ENCODE measurements around the gene TRIOBP. TPM values are rescaled to one million over a fixed set of nuclear protein-coding genes. Genes with fewer than 3 reads are reported as not detected.

Gene TRIOBP
- total RNA-seq, 1 donor from 2014 or later = 32.9 TPM

DNA sequence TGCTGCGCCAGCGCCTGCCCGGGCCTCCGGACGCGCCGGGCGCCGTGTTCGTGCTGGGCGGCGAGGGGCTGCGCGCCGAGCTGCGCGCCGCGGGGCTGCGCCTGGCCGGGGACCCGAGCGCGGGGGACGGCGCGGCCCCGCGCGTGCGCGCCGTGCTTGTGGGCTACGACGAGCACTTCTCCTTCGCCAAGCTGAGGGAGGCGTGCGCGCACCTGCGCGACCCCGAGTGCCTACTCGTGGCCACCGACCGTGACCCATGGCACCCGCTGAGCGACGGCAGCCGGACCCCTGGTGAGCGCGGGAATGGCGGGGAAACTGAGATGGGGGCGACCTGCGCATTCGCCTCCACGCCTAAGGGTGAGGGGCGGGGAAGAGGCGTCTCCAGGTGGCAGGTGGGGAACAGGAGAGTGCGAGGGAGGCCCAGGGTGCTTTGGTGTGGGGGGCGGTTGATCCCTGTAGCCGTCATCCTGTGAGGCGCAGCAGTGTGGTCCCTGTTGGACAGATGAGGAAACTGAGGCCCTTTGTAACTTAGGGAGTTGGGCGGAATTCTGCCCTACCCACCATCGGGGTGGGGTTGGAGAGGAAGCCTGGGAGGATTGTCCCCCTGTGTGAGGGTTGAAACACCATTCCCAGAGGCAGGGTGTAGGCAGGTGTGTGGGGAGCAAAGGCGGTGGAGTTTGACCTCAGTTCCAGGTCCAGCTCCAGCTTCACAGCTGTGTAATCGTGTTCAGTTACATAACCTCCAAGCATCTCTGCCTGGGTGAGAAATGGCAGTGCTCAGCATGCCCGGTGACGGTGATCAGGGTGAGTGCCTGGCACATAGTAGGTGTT lies 37.6 kb upstream of the TRIOBP start:
- Mint-ChIP-seq H3K9me3 (no peaks in the 10 kb centered on the region), H3K4me3 (peak overlapping the region; percentile 89), H3K4me1 (ENCODE audit: low read depth) (peaks cover 43% of the 10 kb centered on the region), H3K36me3 (ENCODE audit: low read depth) (peaks cover 16% of the 10 kb centered on the region), H3K27ac (peak overlapping the region; percentile 68), H3K27me3 (ENCODE audit: insufficient read depth) (no peaks in the 10 kb centered on the region)
- intact Hi-C loops (cut with micrococcal nuclease) = loop anchor here (2.0 kb wide), 1 partner anchor 1130 kb away; the partner anchor contains the start of gene EIF3D
- no peak for DNase-seq (ENCODE audit: low spot score)

DNA sequence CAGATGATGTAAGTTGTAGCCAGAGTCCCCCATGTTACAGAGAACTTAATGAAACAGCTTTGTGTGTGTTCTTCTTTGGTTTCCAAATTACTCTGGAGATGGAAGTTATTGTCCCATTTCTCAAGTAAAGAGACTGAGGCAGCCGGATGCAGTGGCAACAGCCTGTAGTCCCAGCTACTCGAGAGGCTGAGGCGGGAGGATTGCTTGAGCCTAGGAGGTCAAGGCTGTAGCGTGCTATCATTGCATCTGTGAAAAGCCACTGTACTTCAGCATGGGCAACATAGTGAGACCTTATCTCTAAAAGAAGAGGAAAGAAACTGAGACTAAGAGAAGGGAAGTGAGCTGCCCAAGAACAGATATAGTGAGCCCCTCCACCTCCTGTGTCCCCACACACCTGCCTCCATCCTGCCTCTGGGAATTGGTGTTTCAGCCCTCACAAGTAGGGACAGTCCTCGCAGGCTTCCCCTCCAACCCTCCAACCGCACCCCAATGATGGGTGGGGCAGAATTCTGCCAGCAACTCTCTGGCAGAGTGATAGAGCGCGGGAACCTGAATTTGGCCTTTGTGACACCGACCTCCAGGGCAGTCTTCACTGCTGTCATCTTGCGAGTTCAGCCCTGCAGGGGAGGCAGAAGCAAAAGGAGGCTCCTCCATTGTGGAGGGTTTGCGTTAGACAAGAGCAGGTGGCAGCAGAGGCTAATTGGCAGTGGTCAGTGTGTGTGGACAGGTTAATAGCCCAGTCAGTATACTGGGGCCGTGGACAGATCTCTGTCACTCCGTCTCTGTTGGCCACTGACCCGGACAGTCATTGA lies 36.7 kb upstream of the TRIOBP start:
- intact Hi-C loops (cut with micrococcal nuclease) = loop anchor here (2.0 kb wide), 1 partner anchor 1131 kb away; the partner anchor contains the start of gene EIF3D
- H3K27ac Mint-ChIP-seq = peak overlapping the region; percentile 68

DNA sequence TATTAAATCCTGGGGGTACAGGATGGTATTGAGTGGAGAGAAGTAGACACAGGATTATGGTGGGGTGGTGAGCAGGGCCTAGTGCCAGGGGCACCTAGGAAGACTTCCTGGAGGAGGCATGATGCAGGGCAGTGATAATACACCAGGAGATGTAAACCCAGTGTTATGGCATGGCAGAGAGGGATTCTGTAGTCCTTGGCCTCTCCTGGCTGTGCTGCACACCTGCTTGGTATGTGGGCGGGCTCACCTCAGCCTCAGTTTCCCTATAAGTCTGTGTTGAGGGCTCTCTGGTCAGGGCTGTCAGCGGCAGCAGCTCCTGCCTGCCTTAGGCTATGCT lies 36.2 kb upstream of the TRIOBP start:
- Mint-ChIP-seq H3K9me3 (no peaks in the 10 kb centered on the region), H3K4me1 (ENCODE audit: low read depth) (peaks cover 50% of the 10 kb centered on the region), H3K36me3 (ENCODE audit: low read depth) (peaks cover 13% of the 10 kb centered on the region), H3K27me3 (ENCODE audit: insufficient read depth) (no peaks in the 10 kb centered on the region), H3K4me3 (peak overlapping the region; percentile 89), H3K27ac (no peak overlapping the region)
- intact Hi-C loops (cut with micrococcal nuclease) = no loop called here
- DNase-seq (ENCODE audit: low spot score) = no peak

More for the DNA sequence above, 36.7 kb upstream of the TRIOBP start:
- DNase-seq (ENCODE audit: low spot score) = no peak
- H3K4me3 Mint-ChIP-seq = peak overlapping the region; percentile 89
- H3K36me3 Mint-ChIP-seq (ENCODE audit: low read depth) = peaks cover 13% of the 10 kb centered on the region
- no peaks in the 10 kb centered on the region for H3K27me3 Mint-ChIP-seq (ENCODE audit: insufficient read depth)
- H3K9me3 Mint-ChIP-seq = no peaks in the 10 kb centered on the region
- H3K4me1 Mint-ChIP-seq (ENCODE audit: low read depth) = peaks cover 50% of the 10 kb centered on the region

DNA sequence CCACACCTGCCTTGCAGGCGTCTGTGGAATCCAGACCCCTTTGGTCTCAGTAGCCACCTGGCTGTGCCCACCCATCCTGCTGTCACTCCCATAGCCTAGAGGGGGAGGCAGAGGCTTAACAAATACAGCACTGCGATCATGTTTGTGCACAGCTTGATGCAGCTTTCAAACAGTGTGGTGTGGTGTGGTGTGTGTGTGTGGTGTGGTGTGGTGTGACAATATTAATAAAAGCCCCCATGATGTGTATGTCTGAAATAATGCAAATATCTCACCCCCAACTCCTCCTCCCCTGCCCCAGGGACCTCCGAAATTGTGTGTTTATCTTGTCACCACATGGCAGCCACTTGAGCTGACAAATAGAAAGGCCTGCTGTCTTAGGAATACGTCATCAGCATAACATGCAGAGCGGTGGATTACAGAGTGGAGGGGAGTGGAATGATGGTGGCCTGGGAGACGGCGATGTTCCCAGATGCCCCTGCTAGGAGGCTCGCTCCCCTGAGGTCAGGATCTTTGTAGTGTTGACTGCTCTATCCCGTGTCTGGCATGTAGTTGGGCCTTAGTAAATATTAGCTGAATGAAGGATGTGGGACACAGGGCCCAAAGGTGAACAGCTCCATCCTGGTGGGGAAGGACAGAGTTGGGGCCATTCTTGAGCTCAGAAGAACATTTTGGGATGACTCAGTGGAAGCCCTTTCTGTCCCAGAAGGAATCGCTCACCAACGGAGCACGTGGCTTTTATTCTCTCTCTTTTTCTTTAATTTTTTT lies 35.5 kb upstream of the TRIOBP start:
- Mint-ChIP-seq H3K36me3 (ENCODE audit: low read depth) (peaks cover 12% of the 10 kb centered on the region), H3K27ac (no peak overlapping the region), H3K4me1 (ENCODE audit: low read depth) (peaks cover 52% of the 10 kb centered on the region), H3K9me3 (no peaks in the 10 kb centered on the region), H3K27me3 (ENCODE audit: insufficient read depth) (no peaks in the 10 kb centered on the region), H3K4me3 (peak overlapping the region; percentile 89)
- no peak for DNase-seq (ENCODE audit: low spot score)
- intact Hi-C loops (cut with micrococcal nuclease) = no loop called here

DNA sequence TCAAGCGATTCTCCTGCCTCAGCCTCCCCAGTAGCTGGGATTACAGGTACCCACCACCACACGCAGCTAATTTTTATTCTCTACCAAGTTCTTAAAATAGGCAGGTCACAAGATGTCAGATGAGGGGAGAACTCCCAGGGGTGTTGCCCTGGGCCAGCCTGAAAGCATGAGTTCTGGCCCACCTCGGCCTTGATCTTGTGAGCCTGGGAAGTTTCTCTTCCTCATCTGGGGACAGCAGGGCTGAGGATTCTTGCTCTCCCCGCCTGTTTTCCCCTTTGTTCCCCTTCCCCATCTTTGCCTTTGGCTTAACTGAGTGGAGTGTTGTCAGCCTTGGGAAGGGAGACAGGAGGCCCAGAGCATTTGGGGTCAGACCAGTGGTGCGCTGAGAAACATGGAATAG lies 34.8 kb upstream of the TRIOBP start:
- peaks cover 15% of the 10 kb centered on the region for H3K36me3 Mint-ChIP-seq (ENCODE audit: low read depth)
- no peak for DNase-seq (ENCODE audit: low spot score)
- H3K27ac Mint-ChIP-seq = no peak overlapping the region
- H3K4me1 Mint-ChIP-seq (ENCODE audit: low read depth) = peaks cover 55% of the 10 kb centered on the region
- H3K4me3 Mint-ChIP-seq = no peak overlapping the region
- H3K9me3 Mint-ChIP-seq = no peaks in the 10 kb centered on the region
- no peaks in the 10 kb centered on the region for H3K27me3 Mint-ChIP-seq (ENCODE audit: insufficient read depth)
- intact Hi-C loops (cut with micrococcal nuclease) = no loop called here

DNA sequence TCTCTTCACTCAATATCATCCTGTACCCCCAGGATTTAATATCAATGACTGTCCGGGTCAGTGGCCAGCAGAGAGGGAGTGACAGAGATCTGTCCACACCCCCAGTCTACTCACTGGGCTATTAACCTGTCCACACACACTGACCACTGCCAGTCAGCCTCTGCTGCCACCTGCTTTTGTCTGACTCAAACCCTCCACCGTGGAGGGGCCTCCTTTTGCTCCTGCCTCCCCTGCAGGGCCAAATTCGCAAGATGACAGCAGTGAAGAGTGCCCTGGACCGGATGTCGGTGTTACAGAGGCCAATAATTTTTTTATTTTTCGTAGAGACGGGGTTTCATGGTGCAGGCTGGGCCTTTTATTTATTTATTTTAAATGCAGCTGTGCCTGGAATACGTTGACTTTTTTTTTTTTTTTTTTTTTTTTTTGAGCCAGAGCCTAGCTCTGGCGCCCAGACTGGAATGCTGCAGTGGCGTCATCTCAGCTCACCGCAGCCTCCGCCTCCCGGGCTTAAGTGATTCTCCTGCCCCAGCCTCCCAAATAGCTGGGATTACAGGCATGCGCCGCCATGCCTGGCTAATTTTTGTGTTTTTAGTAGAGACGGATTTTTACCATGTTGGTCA lies 33.2 kb upstream of the TRIOBP start:
- peaks cover 49% of the 10 kb centered on the region for H3K4me1 Mint-ChIP-seq (ENCODE audit: low read depth)
- no peak for DNase-seq (ENCODE audit: low spot score)
- no peak overlapping the region for H3K27ac Mint-ChIP-seq
- intact Hi-C loops (cut with micrococcal nuclease) = no loop called here
- no peaks in the 10 kb centered on the region for H3K27me3 Mint-ChIP-seq (ENCODE audit: insufficient read depth)
- no peak overlapping the region for H3K4me3 Mint-ChIP-seq
- H3K36me3 Mint-ChIP-seq (ENCODE audit: low read depth) = peaks cover 15% of the 10 kb centered on the region
- H3K9me3 Mint-ChIP-seq = no peaks in the 10 kb centered on the region

DNA sequence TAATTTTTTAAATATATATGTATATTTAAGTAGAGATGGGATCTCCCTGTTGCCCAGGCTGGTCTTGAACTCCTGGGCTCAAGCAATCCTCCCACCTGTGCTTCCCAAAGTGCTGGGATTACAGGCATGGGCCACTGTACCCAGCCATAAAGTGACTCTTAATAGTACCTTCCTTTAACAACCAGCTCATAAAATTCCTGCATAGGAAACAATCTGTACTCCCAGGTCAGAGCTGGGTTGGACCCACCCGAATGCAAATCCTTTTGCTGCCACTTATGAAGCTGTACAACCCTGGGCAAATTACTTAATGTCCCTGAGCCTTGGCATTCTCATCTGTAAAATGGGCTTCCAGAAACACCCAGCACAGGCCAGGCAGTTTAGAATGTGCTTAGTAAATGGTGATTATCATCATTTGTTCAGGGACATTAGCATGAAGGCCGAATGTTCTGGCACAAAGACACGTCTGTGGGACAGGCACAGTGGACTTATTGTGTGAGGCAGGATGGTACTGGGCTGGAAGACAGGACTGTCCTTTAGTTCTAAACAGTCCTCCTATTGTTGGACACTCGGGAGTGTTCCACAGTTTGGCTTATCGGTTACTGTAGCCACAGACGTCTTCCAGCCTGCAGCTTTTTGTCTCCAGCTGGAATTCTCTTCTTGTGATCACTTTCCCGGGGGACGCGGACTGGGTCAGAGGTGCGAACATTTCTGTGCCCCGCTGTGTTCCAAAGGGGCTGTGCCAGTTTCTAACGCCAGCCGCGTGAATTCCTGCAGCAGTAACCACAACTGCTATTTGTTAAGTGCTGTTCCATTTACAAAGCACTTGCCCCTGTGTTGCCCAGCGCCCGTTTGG lies 32.4 kb upstream of the TRIOBP start:
- no peak overlapping the region for H3K27ac Mint-ChIP-seq
- intact Hi-C loops (cut with micrococcal nuclease) = no loop called here

DNA sequence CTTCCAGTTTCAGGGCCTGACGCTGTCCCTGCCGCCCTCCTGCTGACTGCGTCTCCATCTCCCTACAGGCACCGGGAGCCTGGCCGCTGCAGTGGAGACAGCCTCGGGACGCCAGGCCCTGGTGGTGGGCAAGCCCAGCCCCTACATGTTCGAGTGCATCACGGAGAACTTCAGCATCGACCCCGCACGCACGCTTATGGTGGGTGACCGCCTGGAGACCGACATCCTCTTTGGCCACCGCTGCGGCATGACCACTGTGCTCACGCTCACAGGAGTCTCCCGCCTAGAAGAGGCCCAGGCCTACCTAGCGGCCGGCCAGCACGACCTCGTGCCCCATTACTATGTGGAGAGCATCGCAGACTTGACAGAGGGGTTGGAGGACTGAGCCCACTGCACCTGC lies 31.4 kb upstream of the TRIOBP start:
- H3K27me3 Mint-ChIP-seq (ENCODE audit: insufficient read depth) = no peaks in the 10 kb centered on the region
- intact Hi-C loops (cut with micrococcal nuclease) = no loop called here
- peaks cover 16% of the 10 kb centered on the region for H3K36me3 Mint-ChIP-seq (ENCODE audit: low read depth)
- H3K4me3 Mint-ChIP-seq = no peak overlapping the region
- H3K27ac Mint-ChIP-seq = no peak overlapping the region
- DNase-seq (ENCODE audit: low spot score) = no peak
- H3K9me3 Mint-ChIP-seq = no peaks in the 10 kb centered on the region
- peaks cover 36% of the 10 kb centered on the region for H3K4me1 Mint-ChIP-seq (ENCODE audit: low read depth)

More for the DNA sequence above, 32.4 kb upstream of the TRIOBP start:
- no peaks in the 10 kb centered on the region for H3K27me3 Mint-ChIP-seq (ENCODE audit: insufficient read depth)
- no peak overlapping the region for H3K4me3 Mint-ChIP-seq
- peaks cover 47% of the 10 kb centered on the region for H3K4me1 Mint-ChIP-seq (ENCODE audit: low read depth)
- DNase-seq (ENCODE audit: low spot score) = no peak
- H3K9me3 Mint-ChIP-seq = no peaks in the 10 kb centered on the region
- H3K36me3 Mint-ChIP-seq (ENCODE audit: low read depth) = peaks cover 15% of the 10 kb centered on the region

DNA sequence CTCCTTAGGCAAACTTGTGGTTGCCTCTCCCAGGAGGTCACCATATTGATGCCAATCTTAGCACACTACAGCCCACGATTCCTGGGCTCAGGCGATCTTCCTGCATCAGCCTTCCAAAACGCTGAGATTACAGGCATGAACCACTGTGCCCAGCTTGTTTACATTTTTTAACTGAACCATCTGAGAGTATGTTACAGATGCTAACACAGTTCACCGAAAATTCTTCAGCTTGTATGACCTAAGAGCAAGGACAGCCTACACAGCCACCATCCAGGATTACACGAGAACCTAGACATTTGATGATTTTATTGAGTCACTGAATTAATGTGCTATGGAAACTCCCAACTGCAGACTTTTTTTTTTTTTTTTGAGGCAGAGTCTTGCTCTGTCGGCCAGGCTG lies 27.3 kb upstream of the TRIOBP start:
- Mint-ChIP-seq H3K9me3 (no peaks in the 10 kb centered on the region), H3K4me3 (no peak overlapping the region), H3K27ac (no peak overlapping the region), H3K27me3 (ENCODE audit: insufficient read depth) (no peaks in the 10 kb centered on the region), H3K4me1 (ENCODE audit: low read depth) (peaks cover 37% of the 10 kb centered on the region), H3K36me3 (ENCODE audit: low read depth) (peaks cover 16% of the 10 kb centered on the region)
- DNase-seq (ENCODE audit: low spot score) = no peak
- intact Hi-C loops (cut with micrococcal nuclease) = no loop called here

DNA sequence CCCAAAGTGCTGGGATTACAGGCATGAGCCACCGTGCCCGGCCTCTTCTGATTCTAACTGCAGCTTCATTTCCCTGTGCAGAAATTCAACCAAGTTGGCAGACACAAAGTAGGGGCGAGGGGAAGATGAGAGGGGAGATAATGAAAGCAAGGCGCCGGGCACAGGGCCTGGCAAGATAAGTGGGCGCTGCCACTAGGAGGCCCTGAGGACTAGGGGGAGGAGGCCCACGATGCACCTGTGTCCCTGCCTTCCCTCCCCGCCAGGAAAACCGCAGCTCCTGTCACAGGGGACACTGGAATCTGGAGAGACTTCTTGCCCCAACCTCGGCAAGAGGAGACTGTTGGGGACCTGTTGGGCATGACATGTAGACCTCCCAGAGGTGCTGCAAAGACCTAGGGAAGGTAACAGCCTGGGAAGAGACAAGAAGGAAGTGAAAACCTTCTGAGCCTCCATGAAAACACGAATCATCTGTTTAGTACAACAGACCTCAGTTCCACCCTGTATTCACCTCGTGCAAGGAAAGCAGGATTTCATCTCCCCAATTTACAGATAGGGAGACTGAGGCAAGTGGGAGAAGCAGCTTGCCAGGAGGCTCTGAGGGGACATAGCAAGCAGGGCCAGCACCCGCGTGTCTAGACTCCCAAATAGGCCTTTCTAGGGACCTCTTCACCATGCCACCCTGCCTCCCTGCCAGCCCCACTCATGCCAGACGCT lies 24.5 kb upstream of the TRIOBP start:
- peaks cover 7% of the 10 kb centered on the region for H3K36me3 Mint-ChIP-seq (ENCODE audit: low read depth)
- no peaks in the 10 kb centered on the region for H3K27me3 Mint-ChIP-seq (ENCODE audit: insufficient read depth)
- intact Hi-C loops (cut with micrococcal nuclease) = no loop called here
- H3K9me3 Mint-ChIP-seq = no peaks in the 10 kb centered on the region
- H3K4me1 Mint-ChIP-seq (ENCODE audit: low read depth) = peaks cover 41% of the 10 kb centered on the region
- no peak for DNase-seq (ENCODE audit: low spot score)
- no peak overlapping the region for H3K4me3 Mint-ChIP-seq
- peak overlapping the region; percentile 13 for H3K27ac Mint-ChIP-seq

DNA sequence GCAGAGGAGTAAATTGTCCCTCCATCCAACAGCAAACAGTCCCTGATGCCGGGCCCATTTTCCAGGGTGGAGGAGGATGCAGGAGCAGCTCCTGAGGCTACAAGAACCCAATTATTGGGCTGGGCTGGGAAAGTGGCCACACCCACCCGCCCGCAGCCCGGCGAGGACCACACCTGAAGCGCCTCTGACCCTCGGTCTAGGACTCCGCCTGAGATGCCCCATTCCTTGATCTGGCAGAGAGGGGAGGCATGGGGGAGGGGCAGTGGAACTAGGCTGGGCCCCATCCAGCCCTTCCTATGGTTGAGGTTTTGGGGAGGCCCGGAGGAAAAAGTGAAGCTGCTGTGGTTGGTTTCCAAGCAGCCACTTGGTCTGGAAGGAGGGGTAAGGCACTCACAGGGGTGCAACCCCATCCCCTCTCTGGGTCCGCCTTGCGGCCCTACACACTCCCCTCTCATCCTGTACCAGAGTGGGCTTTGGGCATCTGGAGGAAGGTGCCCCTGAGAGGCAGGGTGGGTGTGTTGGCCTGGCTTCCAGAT lies 23.9 kb upstream of the TRIOBP start:
- Mint-ChIP-seq H3K9me3 (no peaks in the 10 kb centered on the region), H3K4me1 (ENCODE audit: low read depth) (peaks cover 46% of the 10 kb centered on the region), H3K27me3 (ENCODE audit: insufficient read depth) (no peaks in the 10 kb centered on the region), H3K4me3 (no peak overlapping the region), H3K27ac (no peak overlapping the region), H3K36me3 (ENCODE audit: low read depth) (peaks cover 7% of the 10 kb centered on the region)
- no peak for DNase-seq (ENCODE audit: low spot score)
- intact Hi-C loops (cut with micrococcal nuclease) = no loop called here
